Activated T-cell treated with anti-CD3 and anti-CD28 coated beads, Interleukin-2, amount 50 U/mL, for 24 hours (primary cell): ENCODE data around the gene UCP1.

Experiments
- DNase-seq: peaks from one replicate; pipeline ENCODE4 v3.0.0-alpha.2; 2020
- H3K27ac Mint-ChIP-seq: 2 replicates; pipeline ENCODE4 v1.8.0; 2020; ENCODE audit warnings: mild to moderate bottlenecking, mixed read lengths
- H3K27me3 Mint-ChIP-seq: 2 replicates; pipeline ENCODE4 v1.8.0; 2020; ENCODE audit warnings: mixed read lengths
- H3K36me3 Mint-ChIP-seq: 2 replicates; pipeline ENCODE4 v1.8.0; 2020; ENCODE audit warnings: low read depth, mixed read lengths
- H3K4me1 Mint-ChIP-seq: 2 replicates; pipeline ENCODE4 v1.8.0; 2020; ENCODE audit warnings: low read depth, mixed read lengths
- H3K4me3 Mint-ChIP-seq: 2 replicates; pipeline ENCODE4 v1.8.0; 2020; ENCODE audit warnings: mild to moderate bottlenecking, moderate library complexity, mixed read lengths
- H3K9me3 Mint-ChIP-seq: 2 replicates; pipeline ENCODE4 v1.8.0; 2020; ENCODE audit warnings: mixed read lengths

Gene UCP1, protein sequence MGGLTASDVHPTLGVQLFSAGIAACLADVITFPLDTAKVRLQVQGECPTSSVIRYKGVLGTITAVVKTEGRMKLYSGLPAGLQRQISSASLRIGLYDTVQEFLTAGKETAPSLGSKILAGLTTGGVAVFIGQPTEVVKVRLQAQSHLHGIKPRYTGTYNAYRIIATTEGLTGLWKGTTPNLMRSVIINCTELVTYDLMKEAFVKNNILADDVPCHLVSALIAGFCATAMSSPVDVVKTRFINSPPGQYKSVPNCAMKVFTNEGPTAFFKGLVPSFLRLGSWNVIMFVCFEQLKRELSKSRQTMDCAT

GRCh38 chr4:140568507-140569306 is at the start of gene UCP1:
Gene UCP1 (minus strand): TSS chr4:140568961. CDS start chr4:140568729, 232 bp downstream.
- Mint-ChIP-seq H3K9me3 (peaks cover 14% of the 10 kb centered on the region), H3K4me1 (peaks cover 25% of the 10 kb centered on the region), H3K27me3 (peaks cover 66% of the 10 kb centered on the region), H3K36me3 (no peaks in the 10 kb centered on the region), H3K27ac (no peak within 1 kb of the TSS), H3K4me3 (peak within 1 kb of the TSS; percentile 63)
- DNase-seq: peak; percentile 37

GRCh38 chr4:140617499-140618248 is 48.9 kb upstream of the UCP1 start:
- Mint-ChIP-seq H3K4me1 (no peaks in the 10 kb centered on the region), H3K27me3 (peaks cover 13% of the 10 kb centered on the region), H3K27ac (no peak overlapping the region), H3K9me3 (no peaks in the 10 kb centered on the region), H3K4me3 (no peak overlapping the region), H3K36me3 (no peaks in the 10 kb centered on the region)
- no peak for DNase-seq

DNA sequence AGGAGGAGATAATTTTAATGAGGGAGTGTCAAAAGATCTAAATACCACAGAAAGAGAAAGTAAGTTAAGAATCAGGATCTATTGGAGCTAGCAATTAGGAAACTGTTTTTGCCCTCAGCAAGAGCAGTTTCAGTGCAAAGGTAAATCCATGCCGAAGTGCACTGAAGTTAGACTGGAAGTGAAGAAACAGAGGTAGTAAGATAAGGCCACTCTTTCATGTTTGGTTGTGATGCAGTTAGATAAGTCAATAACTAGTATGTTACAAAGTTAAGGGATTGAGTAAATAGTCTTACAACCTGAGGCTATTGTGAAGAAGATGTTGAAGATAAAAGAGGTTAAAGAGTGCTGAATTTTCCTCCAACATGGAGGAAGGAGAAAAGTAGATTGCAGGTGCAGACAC is 46.7 kb upstream of the UCP1 start:
- H3K27ac Mint-ChIP-seq: no peak overlapping the region
- no peak for DNase-seq
- H3K4me1 Mint-ChIP-seq: no peaks in the 10 kb centered on the region
- peaks cover 13% of the 10 kb centered on the region for H3K27me3 Mint-ChIP-seq
- no peaks in the 10 kb centered on the region for H3K9me3 Mint-ChIP-seq
- H3K36me3 Mint-ChIP-seq: no peaks in the 10 kb centered on the region
- no peak overlapping the region for H3K4me3 Mint-ChIP-seq

DNA sequence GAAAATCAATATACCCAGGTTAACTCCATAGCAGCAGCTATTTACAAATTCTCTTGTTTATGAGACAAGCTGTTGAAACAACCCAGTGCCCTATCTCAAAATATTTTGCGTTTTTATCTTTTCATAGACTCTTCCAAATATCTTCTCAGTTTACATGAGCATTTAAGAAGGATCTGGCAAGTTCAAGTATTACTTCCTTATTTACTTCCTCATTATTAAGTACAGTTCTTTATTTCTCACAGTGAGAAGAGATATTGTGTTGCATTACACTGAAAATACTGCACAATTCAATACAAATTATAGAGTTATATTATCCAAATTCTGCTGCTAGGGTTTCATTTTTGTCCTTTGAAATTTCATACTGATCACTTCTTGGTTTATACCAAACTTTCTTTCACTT is 43.6 kb upstream of the UCP1 start:
- Mint-ChIP-seq H3K9me3 (no peaks in the 10 kb centered on the region), H3K4me3 (no peak overlapping the region), H3K27me3 (peaks cover 8% of the 10 kb centered on the region), H3K4me1 (no peaks in the 10 kb centered on the region), H3K36me3 (no peaks in the 10 kb centered on the region), H3K27ac (no peak overlapping the region)
- DNase-seq: no peak

GRCh38 chr4:140611854-140612253 is 43.1 kb upstream of the UCP1 start:
- no peaks in the 10 kb centered on the region for H3K36me3 Mint-ChIP-seq
- H3K9me3 Mint-ChIP-seq: no peaks in the 10 kb centered on the region
- no peak for DNase-seq

DNA sequence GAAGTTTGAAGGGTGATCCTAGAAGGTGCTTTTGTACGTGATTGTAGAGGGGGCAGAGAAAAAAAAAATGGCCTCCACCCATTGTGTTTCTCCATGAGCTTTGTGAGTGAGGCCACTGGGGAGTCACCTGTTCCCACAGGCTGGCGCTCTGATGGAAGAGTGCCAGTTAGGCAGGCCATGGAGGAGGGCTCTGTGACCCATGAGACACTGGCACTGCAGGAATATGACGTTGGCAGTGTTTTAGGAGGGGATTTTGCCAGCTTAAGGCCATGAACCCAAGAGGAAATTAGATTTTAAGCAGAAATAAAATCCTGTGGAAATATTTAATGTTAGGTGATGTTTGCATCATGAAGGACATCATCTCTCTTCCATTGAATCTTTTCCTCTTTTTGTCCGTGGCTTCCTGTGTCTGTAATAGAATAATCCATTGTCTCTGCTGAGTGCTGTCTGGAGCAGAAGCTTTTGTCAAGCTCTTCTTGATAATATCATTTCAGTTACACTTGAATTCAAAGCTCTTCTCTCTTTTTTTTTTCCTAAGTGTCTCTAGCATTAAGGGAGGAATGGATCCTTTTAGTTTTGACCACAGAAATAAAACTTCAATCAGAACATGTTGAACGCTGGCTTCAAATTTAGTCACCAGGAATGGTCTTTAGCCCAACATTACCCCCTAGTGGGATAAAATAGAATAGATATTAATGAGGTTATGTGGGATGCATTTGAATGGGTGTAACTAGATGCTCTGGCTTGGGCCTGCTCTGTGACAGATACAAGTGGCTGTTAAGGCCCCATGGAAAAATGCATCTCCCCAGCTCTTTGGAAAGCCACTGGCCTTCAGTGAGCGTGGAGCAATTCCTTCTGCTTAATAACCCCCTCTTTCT is 41.0 kb upstream of the UCP1 start:
- Mint-ChIP-seq H3K4me3 (no peak overlapping the region), H3K36me3 (no peaks in the 10 kb centered on the region), H3K9me3 (no peaks in the 10 kb centered on the region), H3K27ac (no peak overlapping the region), H3K4me1 (no peaks in the 10 kb centered on the region), H3K27me3 (peaks cover 19% of the 10 kb centered on the region)
- no peak for DNase-seq

More at GRCh38 chr4:140611854-140612253, 43.1 kb upstream of the UCP1 start:
- Mint-ChIP-seq H3K4me1 (no peaks in the 10 kb centered on the region), H3K27me3 (peaks cover 10% of the 10 kb centered on the region), H3K4me3 (no peak overlapping the region), H3K27ac (no peak overlapping the region)

GRCh38 chr4:140607852-140608251 is 39.1 kb upstream of the UCP1 start:
- no peak for DNase-seq
- no peaks in the 10 kb centered on the region for H3K4me1 Mint-ChIP-seq
- no peak overlapping the region for H3K27ac Mint-ChIP-seq
- H3K4me3 Mint-ChIP-seq: no peak overlapping the region
- peaks cover 26% of the 10 kb centered on the region for H3K27me3 Mint-ChIP-seq
- H3K9me3 Mint-ChIP-seq: no peaks in the 10 kb centered on the region
- H3K36me3 Mint-ChIP-seq: no peaks in the 10 kb centered on the region

GRCh38 chr4:140604544-140604943 is 35.8 kb upstream of the UCP1 start:
- Mint-ChIP-seq H3K36me3 (no peaks in the 10 kb centered on the region), H3K4me3 (no peak overlapping the region), H3K27ac (no peak overlapping the region), H3K9me3 (no peaks in the 10 kb centered on the region), H3K27me3 (peaks cover 35% of the 10 kb centered on the region), H3K4me1 (no peaks in the 10 kb centered on the region)
- DNase-seq: no peak

GRCh38 chr4:140603286-140603685 is 34.5 kb upstream of the UCP1 start:
- H3K4me1 Mint-ChIP-seq: no peaks in the 10 kb centered on the region
- H3K4me3 Mint-ChIP-seq: no peak overlapping the region
- H3K9me3 Mint-ChIP-seq: no peaks in the 10 kb centered on the region
- DNase-seq: no peak
- peaks cover 43% of the 10 kb centered on the region for H3K27me3 Mint-ChIP-seq
- H3K27ac Mint-ChIP-seq: no peak overlapping the region
- no peaks in the 10 kb centered on the region for H3K36me3 Mint-ChIP-seq

GRCh38 chr4:140602714-140603113 is 34.0 kb upstream of the UCP1 start:
- no peak for DNase-seq
- no peaks in the 10 kb centered on the region for H3K4me1 Mint-ChIP-seq
- no peak overlapping the region for H3K27ac Mint-ChIP-seq
- no peaks in the 10 kb centered on the region for H3K9me3 Mint-ChIP-seq
- H3K27me3 Mint-ChIP-seq: peaks cover 46% of the 10 kb centered on the region
- no peak overlapping the region for H3K4me3 Mint-ChIP-seq
- H3K36me3 Mint-ChIP-seq: no peaks in the 10 kb centered on the region

DNA sequence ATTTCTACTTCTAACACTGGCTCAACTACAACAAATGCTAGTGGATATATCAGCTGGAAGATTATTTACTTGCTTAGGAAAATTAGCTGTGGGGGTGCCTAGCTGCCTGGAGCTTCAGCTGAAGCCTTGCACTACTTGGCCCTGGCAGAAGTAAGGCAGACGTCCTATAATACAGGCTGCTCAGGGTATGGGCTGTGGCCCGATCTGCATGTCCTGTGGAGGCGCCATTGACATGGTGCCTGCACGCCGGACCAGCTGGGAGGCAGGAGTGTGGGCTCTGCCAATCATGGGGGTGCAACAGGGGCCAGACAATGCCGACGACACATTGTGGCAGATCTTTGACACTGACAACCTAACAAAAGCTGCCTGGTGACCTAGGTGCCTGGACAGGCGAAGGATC is 31.6 kb upstream of the UCP1 start:
- Mint-ChIP-seq H3K36me3 (no peaks in the 10 kb centered on the region), H3K4me3 (no peak overlapping the region), H3K27me3 (peaks cover 47% of the 10 kb centered on the region)

DNA sequence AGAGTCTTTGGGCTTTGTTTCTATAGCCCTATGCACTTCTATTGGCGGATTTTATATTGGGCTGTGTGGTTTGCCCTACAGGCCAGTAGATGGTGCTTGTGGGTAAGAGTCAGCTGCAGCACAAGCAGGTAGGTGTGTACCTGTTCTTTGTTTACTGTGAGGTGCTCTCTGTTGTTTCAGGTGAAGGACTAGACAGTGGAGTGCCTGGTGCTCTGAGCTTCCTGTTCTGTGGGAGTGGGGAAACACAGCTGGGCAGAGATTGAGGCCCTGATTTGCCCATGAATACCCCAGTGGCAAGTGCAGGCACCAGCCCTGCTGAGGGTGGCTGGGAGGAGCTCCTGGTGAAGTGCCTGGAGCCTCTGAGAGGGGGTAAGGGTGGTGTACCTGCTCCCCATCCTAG is 26.3 kb upstream of the UCP1 start:
- no peaks in the 10 kb centered on the region for H3K36me3 Mint-ChIP-seq
- H3K9me3 Mint-ChIP-seq: peaks cover 3% of the 10 kb centered on the region
- H3K4me3 Mint-ChIP-seq: no peak overlapping the region
- no peak for DNase-seq
- peaks cover 59% of the 10 kb centered on the region for H3K27me3 Mint-ChIP-seq
- H3K27ac Mint-ChIP-seq: no peak overlapping the region
- H3K4me1 Mint-ChIP-seq: peaks cover 8% of the 10 kb centered on the region

More for the DNA sequence above, 31.6 kb upstream of the UCP1 start:
- no peak for DNase-seq
- H3K9me3 Mint-ChIP-seq: no peaks in the 10 kb centered on the region
- no peaks in the 10 kb centered on the region for H3K4me1 Mint-ChIP-seq
- no peak overlapping the region for H3K27ac Mint-ChIP-seq

GRCh38 chr4:140584439-140584838 is 15.7 kb upstream of the UCP1 start:
- Mint-ChIP-seq H3K4me1 (no peaks in the 10 kb centered on the region), H3K4me3 (no peak overlapping the region), H3K9me3 (no peaks in the 10 kb centered on the region), H3K36me3 (no peaks in the 10 kb centered on the region), H3K27ac (no peak overlapping the region), H3K27me3 (peaks cover 24% of the 10 kb centered on the region)
- DNase-seq: no peak

DNA sequence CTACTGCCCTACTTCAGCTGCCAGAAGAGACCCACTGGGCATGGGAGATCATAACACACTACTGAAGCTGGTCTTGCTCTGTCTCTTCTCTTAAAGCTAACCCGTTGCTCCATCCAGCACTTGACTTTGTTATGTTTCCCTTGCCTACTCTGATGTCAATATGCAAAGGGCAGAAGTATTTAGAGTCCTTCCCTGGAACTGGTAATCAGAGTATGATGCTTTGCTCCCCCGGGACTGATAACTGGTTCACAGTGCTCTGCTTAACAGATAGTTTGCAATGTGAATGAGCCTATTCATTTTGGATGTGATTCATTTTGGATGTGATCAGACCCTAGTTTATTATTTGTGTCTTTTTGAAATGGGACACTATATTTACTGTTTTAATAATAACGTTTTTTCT is 12.3 kb upstream of the UCP1 start:
- peaks cover 48% of the 10 kb centered on the region for H3K27me3 Mint-ChIP-seq
- H3K9me3 Mint-ChIP-seq: no peaks in the 10 kb centered on the region
- DNase-seq: no peak
- no peaks in the 10 kb centered on the region for H3K4me1 Mint-ChIP-seq
- no peaks in the 10 kb centered on the region for H3K36me3 Mint-ChIP-seq
- no peak overlapping the region for H3K27ac Mint-ChIP-seq
- no peak overlapping the region for H3K4me3 Mint-ChIP-seq
